HL-60 (cell line): ENCODE data around the gene LRRC49.
"Not testable (repeated sequence)": the region's sequence is repeated elsewhere in the genome, so short reads cannot be mapped to it uniquely, and the experiment has no call there.

Experiments
- DNase-seq, 2 experiments: peaks; one replicate each; pipeline ENCODE4 v3.0.0-alpha.2; 2010 to 2020; ENCODE audit warnings: low read depth in 1 of 2, low spot score in 1 of 2
- H3K27ac ChIP-seq: fragments of 250-450 bp; sonication (Bioruptor Pico); replicated peaks from 2 replicates; pipeline ENCODE4 v1.5.1; 2020; ENCODE audit warnings: mild to moderate bottlenecking, moderate library complexity
- H3K27me3 ChIP-seq: fragments of 250-450 bp; sonication (Bioruptor Pico); 2 replicates; pipeline ENCODE4 v1.5.1; 2021; ENCODE audit warnings: mild to moderate bottlenecking, moderate library complexity; ENCODE audit not compliant: insufficient read depth, poor library complexity, severe bottlenecking
- H3K4me3 ChIP-seq: replicated peaks from 2 replicates; pipeline ENCODE4 v1.5.1; 2011; ENCODE audit warnings: mild to moderate bottlenecking, control low read depth, low read length; ENCODE audit not compliant: insufficient read depth
- GABPA ChIP-seq: IDR thresholded peaks from 2 replicates; pipeline ENCODE4 v1.6.1; 2012; ENCODE audit warnings: low read depth
- POLR2AphosphoS5 ChIP-seq: IDR thresholded peaks from 2 replicates; pipeline ENCODE4 v1.6.1; 2012; ENCODE audit warnings: low read depth
- SPI1 ChIP-seq: IDR thresholded peaks from 2 replicates; pipeline ENCODE4 v1.6.1; 2012; ENCODE audit warnings: low read depth, mild to moderate bottlenecking, borderline replicate concordance
- TF ChIP-seq, protein P1 (sequence below): IDR thresholded peaks from one replicate; pipeline ENCODE4 v1.5.1; 2011; ENCODE audit warnings: low read length, control low read depth, inconsistent platforms; ENCODE audit not compliant: insufficient read depth
- TF ChIP-seq, protein P2 (sequence below): IDR thresholded peaks from 2 replicates; pipeline ENCODE4 v1.6.1; 2012; ENCODE audit warnings: low read depth; ENCODE audit not compliant: insufficient replicate concordance

The LRRC49 gene

DNA sequence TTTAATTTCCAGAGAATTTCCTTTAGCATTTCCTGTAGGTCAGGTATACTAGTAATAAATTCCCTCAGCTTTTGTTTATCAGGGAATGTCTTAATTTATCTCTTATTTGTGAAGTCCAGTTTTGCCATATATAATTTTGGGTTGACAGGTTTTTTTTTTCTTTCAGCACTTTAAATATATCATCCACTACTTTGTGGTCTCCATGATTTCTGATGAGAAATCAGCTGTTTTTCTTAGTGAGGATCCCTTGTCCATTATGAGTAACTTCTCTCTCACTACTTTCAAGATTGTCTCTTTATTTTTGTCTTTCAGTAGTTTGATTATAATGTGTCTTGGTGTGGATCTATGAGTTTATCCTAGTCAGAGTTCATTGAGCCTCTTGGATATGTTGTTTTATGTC, 105.7 kb downstream of the LRRC49 start:
- Histone ChIP-seq H3K27me3 (peaks cover 2% of the 10 kb centered on the region), H3K4me3 (no peak overlapping the region), H3K27ac (no peak overlapping the region)
- no peak for DNase-seq
- TF ChIP-seq GABPA = no peak
- TF ChIP-seq, protein P1, sequence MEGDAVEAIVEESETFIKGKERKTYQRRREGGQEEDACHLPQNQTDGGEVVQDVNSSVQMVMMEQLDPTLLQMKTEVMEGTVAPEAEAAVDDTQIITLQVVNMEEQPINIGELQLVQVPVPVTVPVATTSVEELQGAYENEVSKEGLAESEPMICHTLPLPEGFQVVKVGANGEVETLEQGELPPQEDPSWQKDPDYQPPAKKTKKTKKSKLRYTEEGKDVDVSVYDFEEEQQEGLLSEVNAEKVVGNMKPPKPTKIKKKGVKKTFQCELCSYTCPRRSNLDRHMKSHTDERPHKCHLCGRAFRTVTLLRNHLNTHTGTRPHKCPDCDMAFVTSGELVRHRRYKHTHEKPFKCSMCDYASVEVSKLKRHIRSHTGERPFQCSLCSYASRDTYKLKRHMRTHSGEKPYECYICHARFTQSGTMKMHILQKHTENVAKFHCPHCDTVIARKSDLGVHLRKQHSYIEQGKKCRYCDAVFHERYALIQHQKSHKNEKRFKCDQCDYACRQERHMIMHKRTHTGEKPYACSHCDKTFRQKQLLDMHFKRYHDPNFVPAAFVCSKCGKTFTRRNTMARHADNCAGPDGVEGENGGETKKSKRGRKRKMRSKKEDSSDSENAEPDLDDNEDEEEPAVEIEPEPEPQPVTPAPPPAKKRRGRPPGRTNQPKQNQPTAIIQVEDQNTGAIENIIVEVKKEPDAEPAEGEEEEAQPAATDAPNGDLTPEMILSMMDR = no peak

DNA sequence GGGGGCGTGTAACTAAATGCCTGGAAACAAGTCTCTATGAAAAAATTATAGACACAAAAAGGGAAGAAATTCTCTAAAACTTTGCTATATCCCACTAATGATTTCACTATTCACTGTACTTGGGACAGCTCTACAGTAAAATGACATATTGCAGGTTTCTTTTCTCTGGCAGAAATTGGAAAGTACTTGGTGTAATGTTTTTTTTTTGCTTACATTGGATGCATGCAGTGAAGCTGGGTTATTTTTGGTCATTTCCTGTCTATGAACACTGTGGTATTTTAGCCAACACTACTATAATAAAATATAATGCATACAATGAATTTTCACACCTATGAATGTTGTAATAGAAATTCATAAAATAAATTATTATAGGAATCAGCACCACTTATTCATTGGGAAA, 109.7 kb downstream of the LRRC49 start:
- Histone ChIP-seq H3K27me3 (peaks cover 2% of the 10 kb centered on the region), H3K4me3 (no peak overlapping the region), H3K27ac (no peak overlapping the region)
- TF ChIP-seq GABPA (no peak), SPI1 (no peak), POLR2AphosphoS5 (no peak)
- TF ChIP-seq, protein P2, sequence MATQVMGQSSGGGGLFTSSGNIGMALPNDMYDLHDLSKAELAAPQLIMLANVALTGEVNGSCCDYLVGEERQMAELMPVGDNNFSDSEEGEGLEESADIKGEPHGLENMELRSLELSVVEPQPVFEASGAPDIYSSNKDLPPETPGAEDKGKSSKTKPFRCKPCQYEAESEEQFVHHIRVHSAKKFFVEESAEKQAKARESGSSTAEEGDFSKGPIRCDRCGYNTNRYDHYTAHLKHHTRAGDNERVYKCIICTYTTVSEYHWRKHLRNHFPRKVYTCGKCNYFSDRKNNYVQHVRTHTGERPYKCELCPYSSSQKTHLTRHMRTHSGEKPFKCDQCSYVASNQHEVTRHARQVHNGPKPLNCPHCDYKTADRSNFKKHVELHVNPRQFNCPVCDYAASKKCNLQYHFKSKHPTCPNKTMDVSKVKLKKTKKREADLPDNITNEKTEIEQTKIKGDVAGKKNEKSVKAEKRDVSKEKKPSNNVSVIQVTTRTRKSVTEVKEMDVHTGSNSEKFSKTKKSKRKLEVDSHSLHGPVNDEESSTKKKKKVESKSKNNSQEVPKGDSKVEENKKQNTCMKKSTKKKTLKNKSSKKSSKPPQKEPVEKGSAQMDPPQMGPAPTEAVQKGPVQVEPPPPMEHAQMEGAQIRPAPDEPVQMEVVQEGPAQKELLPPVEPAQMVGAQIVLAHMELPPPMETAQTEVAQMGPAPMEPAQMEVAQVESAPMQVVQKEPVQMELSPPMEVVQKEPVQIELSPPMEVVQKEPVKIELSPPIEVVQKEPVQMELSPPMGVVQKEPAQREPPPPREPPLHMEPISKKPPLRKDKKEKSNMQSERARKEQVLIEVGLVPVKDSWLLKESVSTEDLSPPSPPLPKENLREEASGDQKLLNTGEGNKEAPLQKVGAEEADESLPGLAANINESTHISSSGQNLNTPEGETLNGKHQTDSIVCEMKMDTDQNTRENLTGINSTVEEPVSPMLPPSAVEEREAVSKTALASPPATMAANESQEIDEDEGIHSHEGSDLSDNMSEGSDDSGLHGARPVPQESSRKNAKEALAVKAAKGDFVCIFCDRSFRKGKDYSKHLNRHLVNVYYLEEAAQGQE = no peak
- DNase-seq = no peak

DNA sequence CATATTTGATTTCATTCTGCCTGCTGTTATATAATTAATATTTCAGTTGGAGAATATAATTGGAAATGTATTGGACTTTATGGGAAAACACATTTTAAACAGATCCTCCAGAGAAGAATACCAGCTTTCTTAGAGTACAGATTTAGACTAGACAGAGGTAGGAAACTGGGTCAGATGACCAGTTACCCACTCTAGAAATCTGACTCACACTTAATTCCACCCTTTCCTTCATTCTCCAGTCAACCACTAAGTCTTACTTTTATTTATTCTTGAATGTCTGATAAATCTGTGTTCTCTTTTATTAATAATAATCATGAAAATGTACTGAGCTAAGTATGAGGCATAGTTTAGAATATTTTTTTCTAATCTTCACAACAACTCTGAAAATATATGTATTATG, 110.7 kb downstream of the LRRC49 start:
- no peak overlapping the region for H3K4me3 ChIP-seq
- TF ChIP-seq GABPA (no peak), SPI1 (no peak), POLR2AphosphoS5 (no peak)
- TF ChIP-seq, protein P1 = no peak
- TF ChIP-seq, protein P2 = no peak
- H3K27me3 ChIP-seq = peaks cover 2% of the 10 kb centered on the region
- DNase-seq = no peak
- H3K27ac ChIP-seq = no peak overlapping the region

DNA sequence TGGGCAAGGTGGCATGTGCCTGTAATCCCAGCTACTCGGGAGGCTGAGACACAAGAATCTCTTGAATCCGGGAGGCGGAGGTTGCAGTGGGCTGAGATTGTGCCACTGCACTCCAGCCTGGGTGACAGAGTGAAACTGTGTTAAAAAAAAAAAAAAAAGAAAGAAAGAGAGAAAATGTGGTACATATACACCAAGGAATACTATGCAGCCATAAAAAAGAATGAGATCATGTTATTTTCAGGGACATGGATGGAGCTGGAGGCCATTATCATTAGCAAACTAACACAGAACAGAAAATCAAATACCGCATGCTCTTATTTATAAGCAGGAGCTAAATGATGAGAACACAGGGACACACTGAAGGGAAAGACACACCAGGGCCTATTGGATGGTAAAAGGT, 111.9 kb downstream of the LRRC49 start:
- not testable (repeated sequence) for H3K27me3 ChIP-seq, H3K27ac ChIP-seq, DNase-seq, H3K4me3 ChIP-seq

DNA sequence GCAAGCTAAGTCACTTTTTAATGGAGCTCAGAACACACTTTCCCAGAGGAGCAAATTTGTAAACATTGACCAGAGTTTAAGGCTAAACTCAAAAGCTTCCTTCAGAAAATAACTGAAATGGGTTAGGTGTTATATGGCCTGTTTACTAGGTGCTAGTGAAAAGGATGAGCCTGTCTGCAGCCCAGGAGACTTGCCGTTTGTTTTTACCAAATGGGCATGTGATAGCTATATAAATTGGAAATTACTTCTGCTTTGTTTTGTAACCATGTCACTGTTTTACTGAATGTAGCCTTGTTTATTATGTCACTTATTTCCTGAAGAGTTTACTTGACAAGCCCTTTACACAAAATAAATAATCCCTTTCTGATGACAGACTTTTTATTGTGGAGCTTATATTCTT, 113.3 kb downstream of the LRRC49 start:
- no peak for DNase-seq
- TF ChIP-seq, protein P1 = no peak
- TF ChIP-seq GABPA (no peak), POLR2AphosphoS5 (no peak), SPI1 (no peak)
- TF ChIP-seq, protein P2 = no peak
- no peak overlapping the region for H3K4me3 ChIP-seq
- H3K27me3 ChIP-seq = peaks cover 2% of the 10 kb centered on the region
- no peak overlapping the region for H3K27ac ChIP-seq
